GM13976 (cell line): Measurements from ENCODE around the gene BCAS4.
A peak's percentile ranks its signal among the peaks of the same experiment; 100 is the strongest.
"Not testable (repeated sequence)": the region's sequence is repeated elsewhere in the genome, so short reads cannot be mapped to it uniquely, and the experiment has no call there.

ENCODE experiments used
- DNase-seq: peaks from one replicate; pipeline ENCODE4 v3.0.0; 2012; ENCODE audit warnings: low spot score
- in situ Hi-C: fragments of 300-500 bp; cut with MboI; formaldehyde crosslinking; loops from one replicate; pipeline ENCODE4 v1.12.0; 2022; ENCODE audit warnings: low sequenced_read_pairs, mixed read lengths, inconsistent platforms; ENCODE audit not compliant: unreplicated experiment
- TF ChIP-seq, protein P1 (sequence below): IDR thresholded peaks from 2 replicates; pipeline ENCODE4 v1.5.1; 2012; ENCODE audit warnings: borderline replicate concordance, mild to moderate bottlenecking; ENCODE audit not compliant: insufficient read depth; ENCODE audit errors: extremely low read depth, missing control alignments, control extremely low read depth

Gene BCAS4

DNA sequence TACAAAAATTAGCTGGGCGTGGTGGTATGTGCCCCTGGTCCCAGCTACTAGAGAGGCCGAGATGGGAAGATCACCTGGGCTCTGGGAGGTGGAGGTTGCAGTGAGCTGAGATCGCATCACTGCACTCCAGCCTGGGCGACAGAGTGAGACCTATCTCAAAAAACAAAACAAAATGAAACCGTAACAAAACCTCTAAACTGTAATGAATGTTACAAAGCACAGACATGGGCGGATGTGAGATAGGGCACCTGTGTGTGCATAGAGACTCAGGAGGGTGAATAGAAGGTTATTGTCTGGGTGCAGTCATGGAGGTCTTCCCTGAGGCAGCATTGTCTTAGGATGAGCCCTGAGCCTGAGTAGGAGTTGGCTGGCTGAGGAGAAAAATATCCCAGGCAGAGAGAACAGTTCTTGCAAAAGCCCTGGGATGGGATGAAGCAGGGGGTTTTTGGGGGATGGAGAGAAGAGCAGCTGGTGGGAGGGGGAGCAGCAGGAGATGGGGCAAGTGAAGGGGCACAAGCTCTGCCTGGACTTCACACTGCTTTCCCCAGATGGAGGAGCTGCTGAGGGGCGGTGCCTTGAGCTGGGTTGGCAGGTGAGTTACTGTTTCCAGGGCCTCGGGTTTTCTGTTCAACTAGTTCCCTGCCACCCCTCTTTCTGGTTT lies 5.2 kb downstream of the BCAS4 start:
- peak; percentile 60 for DNase-seq
- in situ Hi-C loops = loop anchor here (25.0 kb wide), 1 partner anchor 512 kb away; no protein-coding TSS in a partner anchor
- TF ChIP-seq, protein P1, sequence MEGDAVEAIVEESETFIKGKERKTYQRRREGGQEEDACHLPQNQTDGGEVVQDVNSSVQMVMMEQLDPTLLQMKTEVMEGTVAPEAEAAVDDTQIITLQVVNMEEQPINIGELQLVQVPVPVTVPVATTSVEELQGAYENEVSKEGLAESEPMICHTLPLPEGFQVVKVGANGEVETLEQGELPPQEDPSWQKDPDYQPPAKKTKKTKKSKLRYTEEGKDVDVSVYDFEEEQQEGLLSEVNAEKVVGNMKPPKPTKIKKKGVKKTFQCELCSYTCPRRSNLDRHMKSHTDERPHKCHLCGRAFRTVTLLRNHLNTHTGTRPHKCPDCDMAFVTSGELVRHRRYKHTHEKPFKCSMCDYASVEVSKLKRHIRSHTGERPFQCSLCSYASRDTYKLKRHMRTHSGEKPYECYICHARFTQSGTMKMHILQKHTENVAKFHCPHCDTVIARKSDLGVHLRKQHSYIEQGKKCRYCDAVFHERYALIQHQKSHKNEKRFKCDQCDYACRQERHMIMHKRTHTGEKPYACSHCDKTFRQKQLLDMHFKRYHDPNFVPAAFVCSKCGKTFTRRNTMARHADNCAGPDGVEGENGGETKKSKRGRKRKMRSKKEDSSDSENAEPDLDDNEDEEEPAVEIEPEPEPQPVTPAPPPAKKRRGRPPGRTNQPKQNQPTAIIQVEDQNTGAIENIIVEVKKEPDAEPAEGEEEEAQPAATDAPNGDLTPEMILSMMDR = no peak

DNA sequence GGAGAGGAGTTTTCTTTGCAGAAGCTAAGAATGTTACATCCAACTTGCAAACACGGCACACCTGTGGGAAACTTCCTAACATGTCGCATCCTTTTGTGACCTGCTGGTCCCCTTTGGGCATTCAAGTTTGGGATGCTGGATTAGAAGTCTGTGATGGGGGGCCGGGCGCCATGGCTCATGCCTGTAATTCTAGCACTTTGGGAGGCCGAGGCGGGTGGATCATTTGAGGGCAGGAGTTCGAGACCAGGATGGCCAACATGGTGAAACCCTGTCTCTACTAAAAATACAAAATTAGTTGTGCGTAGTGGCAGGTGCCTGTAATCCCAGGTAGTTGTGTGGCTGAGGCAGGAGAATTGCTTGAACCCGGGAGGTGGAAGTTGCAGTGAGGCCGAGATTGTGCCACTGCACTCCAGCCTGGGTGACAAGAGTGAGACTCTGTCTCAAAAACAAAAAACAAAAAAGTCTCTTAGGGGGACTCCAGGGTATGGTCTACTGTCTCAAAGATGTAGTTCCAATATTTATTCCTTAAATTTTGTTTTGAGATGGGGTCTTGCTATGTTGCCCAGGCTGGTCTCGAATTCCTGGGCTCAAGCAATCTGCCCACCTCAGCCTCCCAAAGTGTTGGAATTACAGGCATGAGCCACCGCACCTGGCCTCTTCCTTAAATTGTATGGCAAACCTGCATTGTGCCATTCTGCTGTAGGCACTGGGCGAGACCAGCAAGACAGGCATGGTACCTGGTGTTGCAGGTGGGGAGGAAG lies 6.3 kb downstream of the BCAS4 start:
- in situ Hi-C loops = not testable (repeated sequence)

DNA sequence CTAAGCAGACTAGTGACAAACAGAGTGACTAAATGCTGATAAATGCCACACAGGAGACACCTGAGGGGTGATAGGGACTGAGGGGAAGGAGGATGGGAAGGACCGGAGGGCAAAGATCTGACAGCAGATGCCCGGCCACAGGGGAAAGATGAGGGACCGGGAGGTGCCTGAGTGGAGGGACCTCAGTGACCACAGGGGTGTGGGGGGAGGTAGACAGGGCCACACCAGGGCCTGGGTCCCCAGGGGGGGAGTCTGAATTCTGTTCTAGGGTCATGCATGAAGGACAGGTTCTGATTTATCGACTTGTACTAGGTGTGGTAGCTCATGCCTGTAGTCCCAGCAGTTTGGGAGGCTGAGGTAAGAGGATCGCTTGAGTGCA lies 6.9 kb downstream of the BCAS4 start:
- TF ChIP-seq, protein P1 = no peak
- in situ Hi-C loops = no loop called here
- DNase-seq = no peak

More for the DNA sequence above, 6.3 kb downstream of the BCAS4 start:
- DNase-seq = not testable (repeated sequence)

DNA sequence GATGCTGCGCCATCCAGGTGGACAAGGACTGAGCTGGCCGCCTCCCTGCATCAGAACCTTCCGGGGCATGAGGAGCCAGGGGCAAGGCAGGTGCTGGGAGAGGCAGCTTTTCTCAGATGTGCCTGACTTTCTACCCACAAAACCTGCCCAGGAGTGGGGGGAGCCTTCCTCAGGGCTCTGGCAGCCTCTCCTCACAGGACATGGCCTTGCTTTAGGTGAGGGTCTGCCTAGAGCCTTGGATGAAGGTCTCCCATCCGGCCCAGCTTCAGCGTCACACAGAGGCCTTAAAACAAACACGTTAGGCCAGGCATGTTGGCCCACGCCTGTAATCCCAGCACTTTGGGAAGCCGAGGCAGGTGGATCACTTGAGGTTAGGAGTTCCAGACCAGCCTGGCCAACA lies 7.4 kb downstream of the BCAS4 start:
- in situ Hi-C loops = no loop called here
- TF ChIP-seq, protein P1 = no peak
- DNase-seq = no peak

DNA sequence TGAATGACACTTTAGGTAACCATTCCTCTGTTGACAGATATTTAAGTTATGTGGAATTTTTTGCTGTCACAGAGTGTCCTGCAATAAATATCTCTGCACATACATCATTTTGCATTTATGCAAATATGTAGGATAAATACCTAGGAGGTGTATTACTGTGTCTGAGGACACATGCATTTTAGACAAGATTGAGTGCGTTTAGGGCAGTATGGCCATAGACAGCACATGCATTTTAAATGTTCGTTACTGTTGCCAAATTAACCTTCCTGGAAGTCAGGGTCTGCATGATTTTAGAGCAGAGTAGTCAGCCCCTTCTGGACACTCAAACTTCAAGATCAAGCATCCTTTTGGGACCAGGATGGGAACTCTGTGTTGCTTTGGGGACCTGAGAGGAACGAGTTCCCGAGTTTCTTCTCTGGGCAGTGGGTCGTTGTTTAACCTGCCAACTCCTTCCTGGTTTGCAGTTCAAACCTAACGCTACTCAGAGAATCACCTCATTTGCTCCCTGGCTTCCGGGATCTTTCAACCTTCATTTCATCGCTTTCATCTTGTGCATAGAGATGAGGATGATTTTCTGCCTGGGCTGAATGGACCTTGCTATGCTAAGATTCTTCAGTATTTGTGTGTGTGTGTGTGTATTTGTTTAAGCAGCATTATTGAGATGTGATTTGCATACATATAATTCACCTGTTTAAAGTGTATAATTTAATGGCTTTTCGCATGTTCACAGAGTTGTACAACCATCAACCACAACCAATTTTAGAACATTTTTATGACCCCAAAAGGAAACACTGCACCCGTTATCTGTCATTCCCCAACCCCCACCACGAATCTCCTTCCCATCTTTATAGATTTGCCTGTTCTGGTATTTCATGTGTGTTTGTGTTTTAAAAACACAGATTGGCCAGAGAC lies 9.8 kb downstream of the BCAS4 start:
- TF ChIP-seq, protein P1 = no peak
- in situ Hi-C loops = no loop called here
- peak; percentile 57 for DNase-seq

DNA sequence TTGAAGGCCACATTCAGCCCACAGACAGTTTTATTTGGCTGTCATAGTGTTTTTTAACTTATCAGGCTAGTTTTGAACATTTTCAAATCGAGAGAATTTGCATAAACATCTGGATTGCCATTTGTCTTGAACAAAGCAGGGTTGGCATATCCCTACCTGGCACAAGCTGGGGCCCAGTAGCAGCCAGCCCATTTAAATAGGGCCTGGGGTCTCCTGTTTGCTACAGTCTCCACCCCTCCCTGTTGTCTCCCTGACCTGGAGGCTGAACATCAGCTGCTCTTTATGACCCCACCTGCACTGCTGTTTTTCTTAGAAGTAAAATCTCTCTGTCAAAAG lies 10.5 kb downstream of the BCAS4 start:
- no peak for DNase-seq
- in situ Hi-C loops = no loop called here
- TF ChIP-seq, protein P1 = no peak

DNA sequence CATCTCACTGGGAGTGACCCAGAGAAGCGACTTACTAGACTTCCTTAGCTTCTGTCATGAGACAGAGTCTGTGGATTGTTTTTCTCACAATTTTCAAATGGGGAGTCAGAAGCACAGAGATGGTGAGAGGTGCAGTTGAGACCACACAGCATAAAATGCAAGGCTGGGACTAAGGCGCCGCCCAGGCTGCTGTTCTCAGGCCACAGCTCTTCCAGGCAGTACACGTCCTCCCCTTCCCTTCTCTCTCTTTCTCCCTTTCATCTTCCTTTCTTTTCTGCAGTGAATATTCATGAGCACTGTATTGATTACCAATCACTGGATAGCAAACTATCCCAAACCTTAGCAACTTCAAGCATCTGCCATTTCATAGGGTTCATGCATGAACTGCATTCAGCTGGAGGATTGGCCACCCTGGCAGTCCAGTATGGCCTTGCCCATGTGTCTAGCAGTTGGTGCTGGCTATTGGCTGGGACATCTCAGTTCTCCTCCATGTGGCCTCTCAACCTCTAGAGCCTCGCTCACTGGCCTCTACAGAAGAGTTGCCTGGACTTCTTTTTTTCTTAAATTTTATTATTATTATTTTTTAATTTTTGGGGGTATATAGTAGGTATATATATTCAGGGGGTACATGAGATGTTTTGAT lies 11.4 kb downstream of the BCAS4 start:
- in situ Hi-C loops = no loop called here
- TF ChIP-seq, protein P1 = no peak
- DNase-seq = no peak
